ENCODE data around the gene NCKAP5. TPM values are rescaled to one million over a fixed set of nuclear protein-coding genes. Genes with fewer than 3 reads are reported as not detected.

Gene NCKAP5
- total RNA-seq, 4 donors from 2014 or later: 0.55 to 6.6 (median 3.3) TPM; not detected in 1

- intact Hi-C loops (cut with DNase I; ENCODE audit: low total_unique reads): no loop called here
- no peaks in the 10 kb centered on the region for H3K27me3 ChIP-seq
Measured at GRCh38 chr2:133599811-133600210, 31.5 kb upstream of the NCKAP5 start.

GRCh38 chr2:133599211-133599803 is 31.0 kb upstream of the NCKAP5 start:
- DNase-seq: no peak
- H3K9me3 ChIP-seq: no peaks in the 10 kb centered on the region
- no peak overlapping the region for H3K27ac ChIP-seq
- H3K4me1 ChIP-seq: no peaks in the 10 kb centered on the region
- H3K27me3 ChIP-seq: no peaks in the 10 kb centered on the region
- no peaks in the 10 kb centered on the region for H3K36me3 ChIP-seq
- intact Hi-C loops (cut with DNase I; ENCODE audit: low total_unique reads): no loop called here
- no peak for TF ChIP-seq POLR2A (IDR thresholded peaks at IDR 0.05)
- TF ChIP-seq, protein P1, sequence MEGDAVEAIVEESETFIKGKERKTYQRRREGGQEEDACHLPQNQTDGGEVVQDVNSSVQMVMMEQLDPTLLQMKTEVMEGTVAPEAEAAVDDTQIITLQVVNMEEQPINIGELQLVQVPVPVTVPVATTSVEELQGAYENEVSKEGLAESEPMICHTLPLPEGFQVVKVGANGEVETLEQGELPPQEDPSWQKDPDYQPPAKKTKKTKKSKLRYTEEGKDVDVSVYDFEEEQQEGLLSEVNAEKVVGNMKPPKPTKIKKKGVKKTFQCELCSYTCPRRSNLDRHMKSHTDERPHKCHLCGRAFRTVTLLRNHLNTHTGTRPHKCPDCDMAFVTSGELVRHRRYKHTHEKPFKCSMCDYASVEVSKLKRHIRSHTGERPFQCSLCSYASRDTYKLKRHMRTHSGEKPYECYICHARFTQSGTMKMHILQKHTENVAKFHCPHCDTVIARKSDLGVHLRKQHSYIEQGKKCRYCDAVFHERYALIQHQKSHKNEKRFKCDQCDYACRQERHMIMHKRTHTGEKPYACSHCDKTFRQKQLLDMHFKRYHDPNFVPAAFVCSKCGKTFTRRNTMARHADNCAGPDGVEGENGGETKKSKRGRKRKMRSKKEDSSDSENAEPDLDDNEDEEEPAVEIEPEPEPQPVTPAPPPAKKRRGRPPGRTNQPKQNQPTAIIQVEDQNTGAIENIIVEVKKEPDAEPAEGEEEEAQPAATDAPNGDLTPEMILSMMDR (IDR thresholded peaks at IDR 0.05): no peak
- no peak overlapping the region for H3K4me3 ChIP-seq

More at GRCh38 chr2:133599811-133600210, 31.5 kb upstream of the NCKAP5 start:
- no peaks in the 10 kb centered on the region for H3K9me3 ChIP-seq
- no peak overlapping the region for H3K4me3 ChIP-seq
- no peak for TF ChIP-seq POLR2A (IDR thresholded peaks at IDR 0.05)
- no peak overlapping the region for H3K27ac ChIP-seq
- DNase-seq: no peak
- H3K4me1 ChIP-seq: no peaks in the 10 kb centered on the region
- H3K36me3 ChIP-seq: no peaks in the 10 kb centered on the region

- Histone ChIP-seq H3K4me3 (no peak overlapping the region), H3K9me3 (no peaks in the 10 kb centered on the region), H3K36me3 (no peaks in the 10 kb centered on the region), H3K4me1 (no peaks in the 10 kb centered on the region), H3K27me3 (no peaks in the 10 kb centered on the region), H3K27ac (no peak overlapping the region)
- TF ChIP-seq, protein P1 (IDR thresholded peaks at IDR 0.05): no peak
- TF ChIP-seq POLR2A (IDR thresholded peaks at IDR 0.05): no peak
- DNase-seq: no peak
- intact Hi-C loops (cut with DNase I; ENCODE audit: low total_unique reads): no loop called here
Measured at GRCh38 chr2:133598769-133599168, 30.5 kb upstream of the NCKAP5 start.

DNA sequence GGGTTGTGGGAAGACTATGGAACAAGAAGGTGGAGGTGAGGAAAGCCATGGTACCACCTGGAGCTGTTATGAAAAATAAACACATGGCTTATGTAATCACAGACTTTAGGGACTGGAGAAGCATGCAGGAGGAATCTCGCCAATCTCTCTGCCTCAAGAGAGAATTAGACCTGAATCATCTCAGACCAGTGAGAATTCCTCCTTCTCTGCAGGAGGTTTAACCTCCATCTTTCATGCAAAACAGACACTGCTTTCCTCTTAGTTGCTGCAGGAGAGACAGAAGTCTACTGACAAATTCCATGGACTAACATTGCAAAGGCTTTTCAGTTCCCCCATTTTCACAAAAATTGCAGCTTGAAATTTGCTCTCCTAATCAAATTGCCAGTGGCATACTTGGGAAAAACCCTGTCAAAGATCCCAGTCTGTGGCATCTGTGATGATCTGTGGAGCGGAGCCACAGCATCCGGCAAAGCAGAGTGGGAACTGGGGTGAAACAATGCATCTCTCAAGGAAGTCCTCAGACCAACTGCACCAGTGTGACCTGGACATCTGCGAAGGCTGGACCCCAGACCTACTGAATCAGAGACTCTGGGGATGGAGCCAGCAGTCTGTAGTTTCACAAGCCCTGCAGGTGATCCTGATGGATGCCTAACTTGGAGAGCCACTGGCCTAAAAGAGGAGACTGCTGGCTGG is 28.6 kb upstream of the NCKAP5 start:
- no peaks in the 10 kb centered on the region for H3K4me1 ChIP-seq
- no peaks in the 10 kb centered on the region for H3K27me3 ChIP-seq
- no peaks in the 10 kb centered on the region for H3K36me3 ChIP-seq
- H3K9me3 ChIP-seq: no peaks in the 10 kb centered on the region
- TF ChIP-seq POLR2A (IDR thresholded peaks at IDR 0.05): no peak
- TF ChIP-seq, protein P1 (IDR thresholded peaks at IDR 0.05): no peak
- H3K4me3 ChIP-seq: no peak overlapping the region
- no peak overlapping the region for H3K27ac ChIP-seq
- no peak for DNase-seq
- intact Hi-C loops (cut with DNase I; ENCODE audit: low total_unique reads): no loop called here

- no peaks in the 10 kb centered on the region for H3K36me3 ChIP-seq
- H3K27ac ChIP-seq: no peak overlapping the region
- no peak overlapping the region for H3K4me3 ChIP-seq
- DNase-seq: peak in 1 of 2 donors; percentile 50
- no peak for TF ChIP-seq POLR2A (IDR thresholded peaks at IDR 0.05)
- TF ChIP-seq, protein P1 (IDR thresholded peaks at IDR 0.05): no peak
- no peaks in the 10 kb centered on the region for H3K9me3 ChIP-seq
- no peaks in the 10 kb centered on the region for H3K27me3 ChIP-seq
- no peaks in the 10 kb centered on the region for H3K4me1 ChIP-seq
- intact Hi-C loops (cut with DNase I; ENCODE audit: low total_unique reads): no loop called here
Measured at GRCh38 chr2:133591164-133591563, 22.9 kb upstream of the NCKAP5 start.
